Stimulated activated CD4-positive, alpha-beta T cell treated with anti-CD3 and anti-CD28 coated beads, Interleukin-12 subunit alpha, Interleukin-12 subunit beta, amount 100 ng/mL, for 24 hours (primary cell): ENCODE data around the gene RETN.

ENCODE experiments used
- DNase-seq, 2 experiments: peaks; one replicate each; pipeline ENCODE4 v3.0.0-alpha.2; 2020; ENCODE audit warnings: low read depth in 2 of 2

Gene RETN

GRCh38 chr19:7681340-7682174 lies 12.7 kb downstream of the RETN start:
- peak; percentile 61 to 85 for DNase-seq

DNA sequence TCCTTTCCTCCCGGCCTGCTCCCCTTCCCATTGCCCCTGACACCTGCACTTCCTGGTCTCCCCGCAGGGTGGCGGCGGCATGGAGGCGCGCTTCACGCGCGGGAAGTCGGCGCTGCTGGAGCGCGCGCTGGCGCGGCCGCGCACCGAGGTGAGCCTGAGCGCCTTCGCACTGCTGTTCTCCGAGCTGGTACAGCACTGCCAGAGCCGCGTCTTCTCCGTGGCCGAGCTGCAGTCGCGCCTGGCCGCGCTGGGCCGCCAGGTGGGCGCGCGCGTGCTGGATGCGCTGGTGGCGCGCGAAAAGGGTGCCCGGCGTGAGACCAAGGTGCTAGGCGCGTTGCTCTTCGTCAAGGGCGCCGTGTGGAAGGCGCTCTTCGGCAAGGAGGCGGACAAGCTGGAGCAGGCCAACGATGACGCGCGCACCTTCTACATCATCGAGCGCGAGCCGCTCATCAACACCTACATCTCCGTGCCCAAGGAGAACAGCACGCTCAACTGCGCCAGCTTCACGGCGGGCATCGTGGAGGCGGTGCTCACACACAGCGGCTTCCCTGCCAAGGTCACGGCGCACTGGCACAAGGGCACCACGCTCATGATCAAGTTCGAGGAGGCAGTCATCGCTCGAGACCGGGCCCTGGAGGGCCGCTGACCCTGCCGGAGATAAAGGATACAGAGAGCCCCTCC lies 13.5 kb downstream of the RETN start:
- no peak for DNase-seq

- no peak for DNase-seq
Measured at GRCh38 chr19:7685546-7686445, 16.9 kb downstream of the RETN start.

GRCh38 chr19:7687177-7687576 lies 18.3 kb downstream of the RETN start:
- DNase-seq: no peak

DNA sequence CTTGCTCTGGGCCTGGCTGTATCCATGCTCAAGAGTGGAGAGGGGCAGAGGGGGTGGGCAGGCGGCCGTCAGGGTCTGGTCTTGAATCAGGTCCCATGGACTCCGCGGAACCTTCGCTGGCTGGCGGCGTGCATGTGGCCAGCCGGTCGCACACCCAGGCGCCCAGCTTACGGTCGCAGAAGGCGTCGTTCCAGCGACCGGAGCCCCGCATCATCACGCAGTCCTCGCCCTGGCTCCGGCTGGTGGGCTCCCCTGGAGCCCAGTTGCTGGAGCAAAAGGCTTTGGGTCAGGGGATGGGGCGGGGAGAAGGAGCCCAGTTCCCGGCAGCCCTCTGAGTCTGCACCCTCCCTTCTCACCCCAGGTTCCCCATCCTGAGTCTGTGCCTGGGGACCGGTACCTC lies 20.3 kb downstream of the RETN start:
- DNase-seq: no peak

DNA sequence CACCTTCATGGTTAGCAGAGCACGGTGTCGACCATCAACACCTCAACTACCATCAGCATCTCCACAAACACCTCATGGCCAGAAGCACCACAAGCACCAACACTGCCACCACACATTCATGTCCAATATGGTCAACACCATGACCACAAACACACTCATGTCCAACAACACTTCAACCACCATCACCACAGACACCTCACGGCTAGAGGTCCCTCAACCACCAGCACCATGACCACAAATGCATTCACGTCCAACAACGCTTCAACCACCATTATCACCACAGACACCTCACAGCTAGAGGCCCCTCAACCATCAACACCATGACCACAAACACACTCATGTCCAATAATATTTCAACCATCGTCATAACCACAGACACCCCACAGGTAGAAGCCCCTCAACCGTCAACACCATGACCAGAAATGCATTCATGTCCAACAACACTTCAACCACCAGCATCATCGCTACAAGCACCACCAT lies 22.0 kb downstream of the RETN start:
- no peak for DNase-seq

DNA sequence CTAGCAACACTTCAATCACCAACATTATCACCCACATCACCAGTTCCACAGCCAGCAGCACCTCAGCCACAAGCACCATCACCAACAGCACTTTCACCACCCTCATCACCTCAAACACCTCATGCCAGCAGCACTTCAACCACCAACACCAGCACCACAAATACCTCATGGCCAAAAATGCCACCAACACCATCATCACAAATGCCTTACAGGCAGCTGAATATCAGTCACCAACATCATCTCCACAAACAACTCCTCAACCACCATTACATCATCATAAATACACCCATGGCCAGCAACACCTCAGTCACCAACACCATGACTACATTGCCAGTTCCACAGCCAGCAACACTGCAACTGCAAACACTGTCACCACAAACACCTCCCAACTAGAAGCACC lies 22.6 kb downstream of the RETN start:
- no peak for DNase-seq

DNA sequence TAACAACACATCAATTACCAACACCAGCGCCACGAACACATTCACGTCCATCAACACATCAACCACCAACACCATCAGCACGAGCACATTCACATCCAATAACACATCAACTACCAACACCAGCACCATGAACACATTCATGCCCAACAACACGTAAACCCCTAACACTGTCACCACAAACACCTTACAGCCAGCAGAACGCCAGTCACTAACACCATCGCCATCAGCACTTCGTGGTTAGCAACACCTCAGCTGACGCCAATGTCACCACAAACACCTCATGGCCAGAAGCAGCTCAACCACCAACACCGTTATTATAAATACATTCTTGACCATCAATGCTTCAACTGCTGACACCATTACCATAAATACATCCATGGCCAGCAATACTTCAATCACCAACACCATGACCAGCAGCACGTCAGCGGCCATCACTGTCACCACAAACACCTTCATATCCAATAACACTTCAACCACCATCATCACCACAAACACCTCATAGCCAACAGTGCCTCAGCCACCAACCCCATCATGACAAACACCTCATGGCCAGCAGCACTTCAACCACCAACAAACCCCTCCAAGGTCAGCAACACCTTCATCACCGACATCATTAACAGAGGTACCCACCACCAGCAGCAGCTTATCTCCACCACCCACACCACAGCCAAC lies 23.7 kb downstream of the RETN start:
- no peak for DNase-seq

- DNase-seq: no peak
Measured at GRCh38 chr19:7694499-7694898, 25.6 kb downstream of the RETN start.

DNA sequence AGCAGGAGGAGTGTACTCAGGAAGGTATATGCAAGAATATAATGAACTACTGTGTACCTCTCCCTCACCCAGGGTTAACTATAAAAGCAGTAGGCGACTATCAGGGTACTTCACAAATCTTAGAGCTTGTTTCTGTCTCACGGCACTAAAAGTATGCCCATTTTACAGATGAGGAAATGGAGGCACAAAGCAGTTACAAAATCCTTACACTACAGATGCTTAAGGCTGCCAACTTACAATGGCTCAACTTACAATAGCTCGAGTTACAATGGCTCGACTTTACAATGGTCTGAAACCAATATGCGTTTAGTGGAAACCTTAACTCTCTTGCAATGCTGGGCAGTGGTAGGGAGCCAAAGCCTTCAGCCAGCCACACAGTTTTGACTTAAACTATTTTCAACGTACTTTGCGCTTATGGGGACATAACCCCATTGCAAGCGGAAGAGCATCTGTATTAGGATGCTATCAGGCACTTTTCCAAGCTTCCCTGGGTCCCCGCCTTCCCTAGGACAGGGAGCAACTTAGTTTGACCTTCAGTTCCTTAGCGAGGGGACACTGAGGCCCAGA lies 29.0 kb downstream of the RETN start:
- no peak for DNase-seq

DNA sequence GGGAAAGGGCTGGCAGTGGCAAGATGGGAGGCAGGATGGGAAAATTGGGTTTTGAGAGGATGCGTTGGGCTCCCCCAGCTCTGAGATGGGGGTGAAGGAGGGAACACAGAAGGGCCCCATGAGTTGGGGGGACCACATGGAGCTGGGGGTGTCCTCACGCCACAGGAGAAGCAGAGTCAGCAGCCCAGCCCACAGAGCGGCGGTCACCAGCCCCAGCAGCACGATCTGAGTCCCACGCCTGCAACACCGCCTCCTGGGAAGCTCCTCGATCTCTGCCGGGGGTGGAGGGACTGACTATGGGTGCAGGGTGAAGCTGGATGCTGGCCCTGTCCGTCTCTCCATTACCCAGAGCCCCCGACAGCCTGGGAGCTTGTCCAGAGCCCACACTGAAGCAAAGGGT lies 29.7 kb downstream of the RETN start:
- no peak for DNase-seq

DNA sequence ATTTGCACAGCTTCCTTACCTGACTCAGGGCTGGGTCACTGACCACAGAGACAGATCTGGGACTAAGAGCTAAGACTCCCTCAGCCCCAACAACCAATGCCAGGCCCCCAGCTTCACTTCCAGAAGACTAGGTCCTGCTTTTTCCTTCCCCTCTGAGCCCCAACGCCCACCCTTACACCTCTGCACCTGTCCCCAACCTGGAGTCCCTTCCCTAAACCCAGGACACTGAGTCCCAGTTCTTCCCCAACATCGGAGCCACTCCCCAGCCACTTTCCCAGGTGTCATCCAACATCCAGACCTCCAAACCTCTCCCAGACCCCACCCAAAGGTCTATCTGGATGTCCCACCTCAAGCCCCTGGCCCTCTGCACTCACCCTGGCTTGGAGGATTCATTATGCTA lies 30.2 kb downstream of the RETN start:
- no peak for DNase-seq

GRCh38 chr19:7699417-7700401 lies 30.9 kb downstream of the RETN start:
- peak in 1 of 2 experiments; percentile 58 for DNase-seq

GRCh38 chr19:7701049-7701653 lies 32.3 kb downstream of the RETN start:
- DNase-seq: no peak

GRCh38 chr19:7701654-7702457 lies 33.0 kb downstream of the RETN start, which contains the start of gene FCER2:
TSS of gene FCER2 (minus strand) at chr19:7702131. CDS start at chr19:7699760, 2,371 bp downstream.
- DNase-seq: no peak

GRCh38 chr19:7703332-7703731 lies 34.5 kb downstream of the RETN start:
- DNase-seq: no peak

- DNase-seq: no peak
Measured at GRCh38 chr19:7704280-7705060, 35.6 kb downstream of the RETN start.
